B cell (primary cell): ENCODE results near the gene FYCO1. TPM values are rescaled to one million over a fixed set of nuclear protein-coding genes. Genes with fewer than 3 reads are reported as not detected.

Experiments used
- ATAC-seq: fragments of 200-7000 bp; cut with Tn5 transposase; one replicate; pipeline ENCODE4 v1.10.0; 2021; ENCODE audit warnings: low read depth, mild to moderate bottlenecking, moderate number of reproducible peaks, moderate library complexity
- CTCF ChIA-PET: fragments of 350-600 bp; sonication (Branson Sonifier 250); formaldehyde crosslinking; loops from one replicate; lab custom pipeline; 2021; ENCODE audit warnings: antibody characterized with exemption, inconsistent platforms; lab: Charles Lee
- POLR2A ChIA-PET: fragments of 350-600 bp; sonication (Branson Sonifier 250); formaldehyde crosslinking; loops from one replicate; lab custom pipeline; 2021; ENCODE audit warnings: antibody characterized with exemption; lab: Charles Lee
- DNase-seq: peaks from one replicate; pipeline ENCODE4 v3.0.0; 2013
- H2AFZ ChIP-seq: 2 replicates; pipeline ENCODE4 v1.6.1; 2012; ENCODE audit warnings: mild to moderate bottlenecking, low read depth, low read length; ENCODE audit not compliant: insufficient read depth, poor library complexity, severe bottlenecking
- H3K27ac ChIP-seq, 2 donors: 1 replicate in 1 of 2; 2 replicates in 1 of 2; pipeline ENCODE4 v1.5.1; 2012 to 2013; ENCODE audit warnings: low read length in 2 of 2, mild to moderate bottlenecking in 2 of 2, moderate library complexity in 1 of 2
- H3K27me3 ChIP-seq, 4 experiments: fragments of 200-600 bp in 1 of 4; sonication (generic) in 1 of 4; replicated peaks in 1 of 4; 1 replicate in 2 of 4; 2 replicates in 2 of 4; pipeline versions ENCODE4 v1.6.1 to v1.7.0; 2013 to 2016; ENCODE audit warnings: low read length in 3 of 4, mild to moderate bottlenecking in 2 of 4, mixed read lengths in 1 of 4, moderate library complexity in 1 of 4; ENCODE audit not compliant: insufficient read depth in 4 of 4, control insufficient read depth in 3 of 4; ENCODE audit errors: control extremely low read depth in 1 of 4
- H3K36me3 ChIP-seq, 2 experiments: replicated peaks in 1 of 2; 1 replicate in 1 of 2; 2 replicates in 1 of 2; pipeline versions ENCODE4 v1.6.1 to v1.7.1; 2013; ENCODE audit warnings: low read length in 1 of 2; ENCODE audit not compliant: insufficient read depth in 2 of 2, control insufficient read depth in 1 of 2; ENCODE audit errors: control extremely low read depth in 1 of 2, extremely low read depth in 1 of 2
- H3K4me1 ChIP-seq, 2 donors: fragments of 200-600 bp in 1 of 2; sonication (generic) in 1 of 2; 1 replicate in 1 of 2; 2 replicates in 1 of 2; pipeline versions ENCODE4 v1.5.1 to v1.6.1; 2013 to 2017; ENCODE audit warnings: low read length in 2 of 2; ENCODE audit not compliant: control insufficient read depth in 2 of 2, insufficient read depth in 2 of 2
- H3K4me2 ChIP-seq: replicated peaks from 2 replicates; pipeline ENCODE3; 2012; ENCODE audit warnings: mild to moderate bottlenecking, low read depth, low read length; ENCODE audit not compliant: poor library complexity, severe bottlenecking
- H3K4me3 ChIP-seq, 5 experiments: fragments of 200-600 bp in 1 of 5; sonication (generic) in 1 of 5; 1 replicate in 3 of 5; 2 replicates in 2 of 5; pipeline versions ENCODE4 v1.5.1 to v1.7.0; 2011 to 2016; ENCODE audit warnings: low read length in 4 of 5, mild to moderate bottlenecking in 4 of 5, low read depth in 2 of 5, control low read depth in 1 of 5, moderate library complexity in 1 of 5; ENCODE audit not compliant: insufficient read depth in 1 of 5; ENCODE audit errors: control extremely low read depth in 1 of 5, extremely low read depth in 1 of 5
- H3K79me2 ChIP-seq: fragments of 200-600 bp; sonication (generic); one replicate; pipeline ENCODE4 v1.6.0; 2016; ENCODE audit warnings: low read length; ENCODE audit not compliant: control insufficient read depth, insufficient read depth
- H3K9ac ChIP-seq: fragments of 200-600 bp; sonication (generic); 2 replicates; pipeline ENCODE4 v1.6.1; 2017; ENCODE audit warnings: mild to moderate bottlenecking, low read length, moderate library complexity
- H3K9me3 ChIP-seq, 3 donors: one replicate each; pipeline versions ENCODE4 v1.6.1 to v1.7.1; 2013; ENCODE audit warnings: low read length in 2 of 3; ENCODE audit not compliant: control insufficient read depth in 2 of 3, insufficient read depth in 1 of 3; ENCODE audit errors: control extremely low read depth in 1 of 3
- H4K20me1 ChIP-seq: 2 replicates; pipeline ENCODE4 v1.6.0; 2012; ENCODE audit warnings: mild to moderate bottlenecking, low read length; ENCODE audit not compliant: insufficient read depth, control insufficient read depth, poor library complexity, severe bottlenecking
- H3K27ac Mint-ChIP-seq: one replicate; pipeline ENCODE4 v1.8.0; 2021; ENCODE audit warnings: mixed read lengths
- H3K27me3 Mint-ChIP-seq: one replicate; pipeline ENCODE4 v1.8.0; 2021; ENCODE audit warnings: mixed read lengths
- H3K4me1 Mint-ChIP-seq: one replicate; pipeline ENCODE4 v1.8.0; 2021; ENCODE audit warnings: mixed read lengths
- H3K4me3 Mint-ChIP-seq: one replicate; pipeline ENCODE4 v1.8.0; 2021; ENCODE audit warnings: mixed read lengths
- H3K9me3 Mint-ChIP-seq: one replicate; pipeline ENCODE4 v1.8.0; 2022; ENCODE audit warnings: mixed read lengths; ENCODE audit not compliant: insufficient read depth
- EZH2 ChIP-seq: IDR thresholded peaks from 2 replicates; pipeline ENCODE4 v1.6.1; 2012; ENCODE audit warnings: borderline replicate concordance, low read depth, mild to moderate bottlenecking, moderate library complexity, low read length; ENCODE audit not compliant: insufficient read depth, poor library complexity, severe bottlenecking
- WGBS: methylation state at CpG from one replicate; pipeline ENCODE4 v1.1.5; 2013; ENCODE audit warnings: missing lambda C conversion rate; ENCODE audit not compliant: insufficient coverage; 5-methylcytosine and 5-hydroxymethylcytosine counted together
- intact Hi-C: fragments of 100-400 bp; cut with micrococcal nuclease; formaldehyde crosslinking; loops from one replicate; pipeline ENCODE4 v1.10.0; 2022
- polyA plus RNA-seq: library from polyadenylated mRNA; depleted of rRNA; stranded (reverse); fragments of >200 nt; gene quantifications from 2 replicates; pipeline ENCODE4 v1.2.3, GENCODE V29; 2012
- total RNA-seq, 2 donors: library from RNA; stranded (reverse); fragments of 120-200 nt in 1 of 2; gene quantifications; 1 replicate in 1 of 2; 2 replicates in 1 of 2; pipeline versions ENCODE4 v1.2.3 to v1.2.4, GENCODE V29; 2013 to 2022
- TF ChIP-seq, protein P1 (sequence below): fragments of 200-600 bp; IDR thresholded peaks from one replicate; pipeline ENCODE4 v1.8.0; 2022; ENCODE audit warnings: antibody characterized with exemption, mild to moderate bottlenecking

Gene FYCO1
- total and polyA plus RNA-seq, 2 donors (not counting 1 experiment from before 2014, with no cell fraction given): 5.4 to 16.7 TPM

DNA sequence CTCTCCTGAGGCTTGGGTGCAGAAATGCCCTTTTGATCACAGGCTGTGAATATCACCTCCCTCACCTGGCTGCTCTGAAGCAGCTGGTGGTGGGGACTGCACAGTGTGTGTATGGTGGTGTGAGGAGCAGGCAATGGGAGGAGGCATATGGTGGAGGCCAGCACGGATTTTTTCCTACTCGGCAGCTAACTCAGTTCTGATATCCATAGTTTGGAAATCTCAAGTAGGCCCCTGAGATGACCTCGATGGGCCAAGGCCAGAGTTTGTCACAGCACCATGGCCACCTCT lies 73.6 kb downstream of the FYCO1 start:
- TF ChIP-seq, protein P1, sequence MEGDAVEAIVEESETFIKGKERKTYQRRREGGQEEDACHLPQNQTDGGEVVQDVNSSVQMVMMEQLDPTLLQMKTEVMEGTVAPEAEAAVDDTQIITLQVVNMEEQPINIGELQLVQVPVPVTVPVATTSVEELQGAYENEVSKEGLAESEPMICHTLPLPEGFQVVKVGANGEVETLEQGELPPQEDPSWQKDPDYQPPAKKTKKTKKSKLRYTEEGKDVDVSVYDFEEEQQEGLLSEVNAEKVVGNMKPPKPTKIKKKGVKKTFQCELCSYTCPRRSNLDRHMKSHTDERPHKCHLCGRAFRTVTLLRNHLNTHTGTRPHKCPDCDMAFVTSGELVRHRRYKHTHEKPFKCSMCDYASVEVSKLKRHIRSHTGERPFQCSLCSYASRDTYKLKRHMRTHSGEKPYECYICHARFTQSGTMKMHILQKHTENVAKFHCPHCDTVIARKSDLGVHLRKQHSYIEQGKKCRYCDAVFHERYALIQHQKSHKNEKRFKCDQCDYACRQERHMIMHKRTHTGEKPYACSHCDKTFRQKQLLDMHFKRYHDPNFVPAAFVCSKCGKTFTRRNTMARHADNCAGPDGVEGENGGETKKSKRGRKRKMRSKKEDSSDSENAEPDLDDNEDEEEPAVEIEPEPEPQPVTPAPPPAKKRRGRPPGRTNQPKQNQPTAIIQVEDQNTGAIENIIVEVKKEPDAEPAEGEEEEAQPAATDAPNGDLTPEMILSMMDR: no peak
- no peak for TF ChIP-seq EZH2
- Histone ChIP-seq H3K4me1 (no peaks in the 10 kb centered on the region), H3K4me3 (no peak overlapping the region), H3K9me3 (no peaks in the 10 kb centered on the region), H3K4me2 (no peak overlapping the region), H3K9ac (no peak overlapping the region), H4K20me1 (no peaks in the 10 kb centered on the region), H3K27ac (no peak overlapping the region), H2AFZ (no peak overlapping the region), H3K36me3 (peaks cover 0 to 40% of the 10 kb centered on the region in 2 experiments), H3K27me3 (no peaks in the 10 kb centered on the region), H3K79me2 (no peaks in the 10 kb centered on the region)
- WGBS: 95% methylated on average over 3 of the region's 3 CpGs
- ATAC-seq (no peak), DNase-seq (no peak)
- intact Hi-C loops: no loop called here
- H3K4me1 Mint-ChIP-seq: peaks cover 2% of the 10 kb centered on the region
- H3K27ac Mint-ChIP-seq: no peak overlapping the region
- CTCF ChIA-PET: interaction anchor here (1.1 kb wide), 1 partner anchor 16 kb away, joined by 4 read pairs; no protein-coding TSS in a partner anchor
- H3K4me3 Mint-ChIP-seq: no peak overlapping the region
- no peaks in the 10 kb centered on the region for H3K9me3 Mint-ChIP-seq
- POLR2A ChIA-PET: no interaction called here
- no peaks in the 10 kb centered on the region for H3K27me3 Mint-ChIP-seq

DNA sequence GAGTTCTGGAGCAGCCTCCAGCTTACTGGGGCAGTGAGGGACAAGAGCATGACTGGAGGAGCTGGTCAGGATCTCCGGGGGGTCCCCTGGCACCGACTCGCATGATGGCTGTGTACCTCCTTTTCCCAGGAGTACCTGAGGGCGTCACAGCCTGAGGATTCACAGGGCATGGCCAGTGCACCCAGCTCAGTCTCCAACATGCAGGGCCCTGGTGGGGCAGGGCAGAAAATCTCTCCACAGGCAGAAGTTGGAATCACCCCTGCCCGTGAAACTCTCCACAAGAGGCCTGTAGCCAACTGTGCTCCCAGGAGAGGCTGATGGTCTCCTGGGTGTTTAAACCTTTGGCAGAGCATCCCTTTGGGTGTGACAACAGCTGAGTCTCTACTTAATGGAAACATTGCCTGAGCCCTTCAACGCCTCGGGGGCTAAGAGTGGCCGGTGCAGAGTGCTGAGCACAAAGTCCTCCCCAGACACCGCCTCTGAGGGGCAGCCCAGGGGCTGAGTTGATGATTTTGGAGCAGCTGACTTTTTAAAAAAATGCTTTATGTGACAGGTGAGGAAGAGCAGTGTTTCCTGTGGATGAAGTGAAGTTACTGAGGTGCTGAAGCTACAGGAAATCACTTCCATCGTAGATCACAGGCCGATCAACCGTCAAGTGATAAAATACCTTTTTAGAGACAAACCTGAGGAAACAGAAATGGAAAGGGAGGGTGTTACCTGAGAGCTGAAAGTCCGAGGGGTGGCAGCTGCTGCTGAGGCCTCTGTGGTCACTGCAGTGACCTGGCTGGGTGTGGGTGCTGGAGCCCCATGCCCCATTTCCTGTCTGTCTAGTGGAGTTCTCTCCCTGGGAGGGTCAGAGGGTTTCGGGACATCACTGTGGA lies 74.2 kb downstream of the FYCO1 start:
- CTCF ChIA-PET: interaction anchor here (0.6 to 1.1 kb wide), 3 partner anchors 9 to 267 kb away, joined by 3 to 4 read pairs (median 3); no protein-coding TSS in a partner anchor
- TF ChIP-seq, protein P1: no peak
- TF ChIP-seq EZH2: no peak
- Histone ChIP-seq H3K9me3 (no peaks in the 10 kb centered on the region), H3K27me3 (no peaks in the 10 kb centered on the region), H3K9ac (no peak overlapping the region), H3K27ac (no peak overlapping the region), H4K20me1 (no peaks in the 10 kb centered on the region), H3K4me1 (peaks cover under 1 to 5% of the 10 kb centered on the region in 2 donors), H3K4me3 (no peak overlapping the region), H3K79me2 (no peaks in the 10 kb centered on the region), H3K4me2 (no peak overlapping the region), H2AFZ (no peak overlapping the region), H3K36me3 (peaks cover 0 to 39% of the 10 kb centered on the region in 2 experiments)
- intact Hi-C loops: no loop called here
- Mint-ChIP-seq H3K27ac (no peak overlapping the region), H3K27me3 (no peaks in the 10 kb centered on the region), H3K4me1 (peaks cover 2% of the 10 kb centered on the region), H3K4me3 (no peak overlapping the region), H3K9me3 (no peaks in the 10 kb centered on the region)
- ATAC-seq (no peak), DNase-seq (no peak)
- 96% methylated on average over 13 of the region's 14 CpGs for WGBS
- POLR2A ChIA-PET: no interaction called here
